Epithelial cell of proximal tubule (primary cell): Measurements from ENCODE around the gene RBP3. TPM values are rescaled to one million over a fixed set of nuclear protein-coding genes. Genes with fewer than 3 reads are reported as not detected.

ENCODE experiments used
- DNase-seq: peaks from one replicate; pipeline ENCODE4 v3.0.0-alpha.2; 2011; ENCODE audit warnings: low read depth
- H3K4me3 ChIP-seq: 2 replicates; pipeline ENCODE4 v1.5.1; 2011; ENCODE audit warnings: low read depth, mild to moderate bottlenecking, low read length
- total RNA-seq: library from RNA; depleted of rRNA; stranded (reverse); fragments of >200 nt; gene quantifications from 2 replicates; pipeline ENCODE4 v1.2.3, GENCODE V29; 2015
- TF ChIP-seq, protein P1 (sequence below): conservative IDR thresholded peaks from 2 replicates; pipeline ENCODE4 v1.5.1; 2012; ENCODE audit warnings: low read depth, mild to moderate bottlenecking, low read length

Gene RBP3
- total RNA-seq, 1 donor from 2014 or later = not detected

DNA sequence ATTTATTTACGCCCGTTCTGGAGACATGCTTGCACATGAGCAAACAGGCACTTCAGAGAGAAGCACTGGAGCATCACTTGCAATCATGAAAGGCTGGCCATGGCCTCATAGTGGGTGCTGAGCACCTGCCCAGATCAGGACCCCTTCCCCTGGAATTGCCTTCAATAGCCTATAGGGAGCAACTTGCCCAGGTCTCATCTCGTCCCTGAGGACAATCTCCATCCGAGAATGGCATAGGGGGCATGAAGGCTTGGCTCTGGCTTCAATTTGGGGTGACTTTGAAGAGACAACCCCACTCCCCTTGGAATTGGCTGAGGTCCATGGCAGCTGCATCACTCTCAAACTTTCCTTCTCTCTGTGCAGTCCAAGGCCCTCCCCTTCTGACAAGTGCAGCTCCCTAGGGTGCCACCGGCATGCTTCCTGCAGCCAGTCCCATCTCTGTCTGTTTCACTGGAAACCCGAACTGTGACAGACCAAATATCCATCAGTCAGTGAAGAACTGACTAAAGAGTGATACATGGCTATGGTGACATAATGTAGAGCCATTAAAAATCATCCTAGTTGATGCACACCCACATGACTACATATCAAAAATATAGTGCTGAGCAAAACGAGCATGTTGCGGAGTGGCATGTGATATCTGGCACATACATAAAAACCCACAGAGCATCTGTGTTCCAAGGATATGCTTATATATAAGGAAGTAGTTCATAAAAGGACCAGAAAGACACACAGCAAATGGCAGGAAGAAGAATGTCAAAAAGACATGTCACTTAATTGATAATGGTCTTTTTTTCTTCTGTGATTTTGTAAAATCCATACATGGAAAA, 13.5 kb upstream of the RBP3 start:
- no peak overlapping the region for H3K4me3 ChIP-seq
- TF ChIP-seq, protein P1, sequence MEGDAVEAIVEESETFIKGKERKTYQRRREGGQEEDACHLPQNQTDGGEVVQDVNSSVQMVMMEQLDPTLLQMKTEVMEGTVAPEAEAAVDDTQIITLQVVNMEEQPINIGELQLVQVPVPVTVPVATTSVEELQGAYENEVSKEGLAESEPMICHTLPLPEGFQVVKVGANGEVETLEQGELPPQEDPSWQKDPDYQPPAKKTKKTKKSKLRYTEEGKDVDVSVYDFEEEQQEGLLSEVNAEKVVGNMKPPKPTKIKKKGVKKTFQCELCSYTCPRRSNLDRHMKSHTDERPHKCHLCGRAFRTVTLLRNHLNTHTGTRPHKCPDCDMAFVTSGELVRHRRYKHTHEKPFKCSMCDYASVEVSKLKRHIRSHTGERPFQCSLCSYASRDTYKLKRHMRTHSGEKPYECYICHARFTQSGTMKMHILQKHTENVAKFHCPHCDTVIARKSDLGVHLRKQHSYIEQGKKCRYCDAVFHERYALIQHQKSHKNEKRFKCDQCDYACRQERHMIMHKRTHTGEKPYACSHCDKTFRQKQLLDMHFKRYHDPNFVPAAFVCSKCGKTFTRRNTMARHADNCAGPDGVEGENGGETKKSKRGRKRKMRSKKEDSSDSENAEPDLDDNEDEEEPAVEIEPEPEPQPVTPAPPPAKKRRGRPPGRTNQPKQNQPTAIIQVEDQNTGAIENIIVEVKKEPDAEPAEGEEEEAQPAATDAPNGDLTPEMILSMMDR = no peak
- no peak for DNase-seq

DNA sequence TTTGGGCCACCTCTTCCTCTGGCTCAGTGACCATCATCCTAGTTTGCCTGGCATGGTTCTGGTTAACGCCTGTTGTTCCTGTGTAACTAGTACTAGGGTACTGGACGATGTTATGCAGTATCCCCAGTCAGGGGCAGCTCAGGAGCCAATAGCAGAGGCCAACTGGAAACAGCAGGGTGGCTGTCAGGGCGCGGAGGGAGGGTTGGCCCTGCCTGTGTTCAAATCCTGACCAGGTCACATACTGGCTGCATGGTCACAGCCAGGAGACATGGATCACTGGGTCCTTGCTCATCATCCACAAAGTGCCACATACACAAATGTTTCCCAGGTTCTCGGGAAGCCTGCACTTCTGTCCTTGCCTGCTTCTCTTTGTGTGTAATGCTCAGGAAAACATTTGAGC, 12.3 kb upstream of the RBP3 start:
- no peak for DNase-seq
- TF ChIP-seq, protein P1 = no peak
- no peak overlapping the region for H3K4me3 ChIP-seq

DNA sequence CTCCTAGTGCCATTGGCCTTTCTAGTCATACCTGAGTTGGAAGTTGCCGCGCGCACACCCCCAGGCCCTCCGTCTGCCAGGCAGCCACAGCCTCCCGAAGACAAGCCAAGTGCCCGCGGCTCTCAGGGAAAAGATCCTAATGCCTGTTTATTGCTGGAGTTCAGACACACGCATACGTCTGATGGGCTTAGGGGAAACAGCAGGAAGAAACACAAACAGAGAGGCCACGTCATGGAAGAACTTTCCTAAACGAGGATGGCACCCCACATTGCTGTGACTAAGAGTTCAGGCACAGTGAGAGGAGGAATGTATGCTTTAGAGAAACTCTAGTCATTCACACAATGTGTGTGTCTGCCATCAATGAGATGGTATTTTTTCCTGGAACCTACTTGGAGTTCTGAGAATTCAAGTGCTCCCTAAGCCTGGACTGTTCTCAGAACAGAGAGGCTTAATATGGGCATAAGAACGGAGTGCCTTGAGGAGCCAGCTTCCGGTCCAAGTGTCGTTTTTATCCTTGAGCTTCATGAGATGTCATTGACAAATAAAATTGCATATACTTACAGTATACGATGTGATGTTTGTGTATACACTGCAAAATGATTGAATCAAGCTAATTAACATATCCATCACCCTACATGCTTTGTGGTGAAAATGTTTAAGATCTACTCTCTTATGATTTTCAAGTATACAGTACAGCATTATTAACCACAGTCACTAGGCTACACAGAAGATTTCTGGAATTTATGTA, 11.6 kb upstream of the RBP3 start:
- TF ChIP-seq, protein P1 = no peak
- no peak for DNase-seq
- H3K4me3 ChIP-seq = no peak overlapping the region

DNA sequence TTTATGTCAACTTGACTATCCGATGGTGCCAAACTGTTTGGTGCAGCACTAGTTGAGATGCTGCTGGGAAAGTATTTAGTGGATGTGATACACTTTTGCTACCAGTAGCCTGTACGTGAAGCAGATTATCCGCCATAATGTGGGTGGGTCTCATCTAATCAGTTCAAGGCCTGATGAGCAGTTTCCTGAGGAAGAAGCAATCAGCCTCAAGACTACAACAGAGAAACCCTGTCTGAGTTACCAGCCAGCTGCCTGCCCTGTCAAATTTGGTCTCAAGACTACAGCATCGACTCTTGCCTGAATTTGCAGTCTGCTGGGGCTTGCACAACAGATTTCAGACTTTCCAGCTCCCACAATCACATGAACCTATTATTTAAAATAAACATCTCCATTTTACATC, 10.9 kb upstream of the RBP3 start:
- no peak for DNase-seq
- no peak overlapping the region for H3K4me3 ChIP-seq
- TF ChIP-seq, protein P1 = no peak

DNA sequence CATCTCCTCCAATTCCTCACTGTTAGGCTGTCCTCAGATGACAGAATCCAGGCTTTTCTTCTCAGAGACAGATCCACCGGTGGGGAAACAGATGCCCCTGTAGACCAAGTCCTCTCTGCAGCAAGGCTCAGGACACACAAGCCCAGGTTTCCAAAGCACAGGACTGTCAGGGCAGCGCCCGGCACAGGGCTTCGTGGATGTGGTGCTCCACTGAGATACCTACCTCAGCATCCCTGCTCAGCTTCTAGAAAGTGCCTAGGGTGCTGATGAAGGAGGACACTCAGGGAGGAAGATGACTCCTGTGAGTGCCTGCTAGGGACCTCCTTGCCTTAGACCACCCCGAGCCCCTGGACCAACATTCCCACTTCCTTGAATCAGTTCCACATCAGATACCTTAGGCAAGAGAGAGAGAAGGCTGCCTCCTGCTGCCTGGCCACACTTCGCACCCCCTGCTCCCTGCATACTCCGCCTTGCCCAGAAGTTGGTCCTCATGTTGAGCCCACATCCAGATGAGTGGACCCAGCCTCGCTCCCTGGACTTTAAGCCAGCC, 8.9 kb upstream of the RBP3 start:
- H3K4me3 ChIP-seq = no peak overlapping the region

DNA sequence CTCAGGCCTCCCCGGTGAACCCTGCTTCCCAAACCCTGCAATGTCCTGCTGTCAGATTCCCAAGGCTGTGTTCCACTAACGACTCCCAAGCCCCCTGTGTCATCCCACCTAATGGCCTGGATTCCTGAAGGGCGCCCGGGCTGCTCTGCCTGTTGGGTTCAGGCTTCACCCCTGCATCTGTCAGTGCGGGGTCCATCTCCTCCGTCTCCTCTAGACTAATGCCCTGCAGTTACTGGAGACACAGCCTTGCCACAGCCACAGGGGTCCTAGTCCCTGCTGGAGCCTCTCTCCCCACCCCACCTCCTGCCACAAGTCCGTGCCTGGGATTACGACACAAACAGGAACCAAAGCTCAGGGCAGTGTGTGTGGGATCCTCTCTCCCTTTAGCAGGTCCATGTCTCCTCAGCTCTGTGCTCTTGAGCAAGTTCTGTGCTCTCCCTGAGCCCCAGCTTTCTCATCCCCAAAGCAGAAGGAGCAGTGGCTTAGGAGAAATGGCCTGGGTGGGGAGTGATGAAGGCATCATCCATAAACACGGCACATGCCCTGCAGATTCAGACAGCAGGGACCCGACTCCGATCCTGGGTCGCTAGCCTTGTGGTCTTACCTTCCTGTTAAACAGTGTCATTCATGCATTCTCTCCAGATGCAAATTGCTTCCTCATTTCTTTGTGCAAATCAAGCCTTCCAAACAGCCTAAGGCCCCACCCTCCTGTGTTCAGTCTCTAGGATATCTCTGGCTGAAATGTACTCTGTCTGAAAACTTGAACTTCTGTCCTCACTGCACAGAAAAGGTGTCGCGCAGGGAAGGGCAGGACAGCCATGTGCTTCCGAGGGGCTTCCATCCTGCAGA, 8.2 kb upstream of the RBP3 start:
- no peak for DNase-seq
- H3K4me3 ChIP-seq = no peak overlapping the region
- TF ChIP-seq, protein P1 = no peak

More for the DNA sequence above, 8.9 kb upstream of the RBP3 start:
- TF ChIP-seq, protein P1 = no peak
- DNase-seq = no peak
